Kidney tubule cell (primary cell): Measurements from ENCODE around the gene NHERF1.

Source experiments
- DNase-seq: peaks from one replicate; pipeline ENCODE4 v3.0.0-alpha.2; 2018; ENCODE audit warnings: low spot score

The NHERF1 gene

GRCh38 chr17:74749279-74750038 is 1.0 kb downstream of the NHERF1 start:
- DNase-seq, result peak; percentile 83

- DNase-seq, result no peak
Measured at GRCh38 chr17:74750039-74750326, 1.6 kb downstream of the NHERF1 start.

DNA sequence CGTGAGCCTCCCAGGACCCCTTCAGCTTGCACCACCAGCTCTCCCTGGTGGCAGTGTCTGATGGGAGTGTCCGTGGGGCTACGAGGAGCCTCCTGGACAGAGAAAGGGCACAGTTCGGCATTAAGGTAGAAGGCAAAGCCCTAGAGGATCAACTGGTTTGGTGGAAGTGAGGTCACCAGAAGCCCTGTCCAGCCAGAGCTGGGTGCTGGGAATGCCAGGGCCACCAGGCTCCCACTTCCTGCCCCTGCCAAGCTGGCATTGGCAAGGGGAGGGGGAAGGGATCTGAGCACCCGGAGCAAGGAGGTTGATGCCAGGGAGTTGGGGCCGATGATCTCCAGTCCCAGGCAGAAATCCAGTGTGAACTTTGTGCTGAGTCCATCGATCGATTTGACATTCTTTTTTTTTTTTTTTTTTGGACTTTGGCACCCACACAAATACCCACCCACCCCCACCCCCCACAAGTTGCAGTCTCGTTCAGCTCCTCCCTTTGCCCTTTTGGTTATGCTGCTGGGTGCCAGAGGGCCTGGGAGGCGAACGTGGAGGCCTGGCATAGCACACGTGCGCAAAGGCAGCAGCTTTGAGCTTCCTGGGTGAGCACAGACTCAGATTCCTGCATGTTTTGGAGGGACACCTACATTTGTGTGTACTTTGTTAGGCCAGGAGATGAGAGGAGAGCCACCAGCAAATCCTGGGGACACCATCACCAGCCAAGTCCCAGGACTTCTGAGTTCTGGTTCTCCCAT is 2.1 kb downstream of the NHERF1 start:
- peak; percentile 57 for DNase-seq

GRCh38 chr17:74752415-74752814 is 4.0 kb downstream of the NHERF1 start:
- DNase-seq, result no peak

DNA sequence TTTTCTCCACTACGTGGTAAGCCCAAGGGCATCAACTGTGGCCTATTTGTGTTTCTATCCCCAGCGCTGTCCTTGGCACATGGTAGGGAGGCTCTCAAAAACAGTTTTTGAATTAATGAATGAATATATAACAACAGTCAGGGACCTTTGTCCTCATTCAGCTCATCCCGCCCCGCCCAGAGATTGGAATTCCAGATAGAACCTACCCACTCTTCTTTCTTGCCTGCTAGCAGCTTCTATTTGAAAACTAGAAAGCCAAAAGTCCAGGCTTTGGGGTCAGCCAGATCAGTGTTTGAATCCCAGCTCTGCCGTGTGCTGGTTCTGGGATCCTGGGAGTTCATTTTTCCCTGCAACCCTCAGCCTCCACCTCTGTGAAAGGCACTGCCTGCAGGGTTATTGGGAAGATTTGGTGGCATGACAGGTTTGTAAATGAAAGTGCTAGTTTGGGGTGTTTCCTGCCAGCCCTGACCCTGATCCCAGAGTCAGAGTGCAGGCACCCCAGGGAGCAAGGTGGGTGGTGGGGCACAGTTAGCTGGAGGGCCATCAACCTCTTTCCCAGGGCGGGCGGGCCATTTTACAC is 4.5 kb downstream of the NHERF1 start:
- no peak for DNase-seq

DNA sequence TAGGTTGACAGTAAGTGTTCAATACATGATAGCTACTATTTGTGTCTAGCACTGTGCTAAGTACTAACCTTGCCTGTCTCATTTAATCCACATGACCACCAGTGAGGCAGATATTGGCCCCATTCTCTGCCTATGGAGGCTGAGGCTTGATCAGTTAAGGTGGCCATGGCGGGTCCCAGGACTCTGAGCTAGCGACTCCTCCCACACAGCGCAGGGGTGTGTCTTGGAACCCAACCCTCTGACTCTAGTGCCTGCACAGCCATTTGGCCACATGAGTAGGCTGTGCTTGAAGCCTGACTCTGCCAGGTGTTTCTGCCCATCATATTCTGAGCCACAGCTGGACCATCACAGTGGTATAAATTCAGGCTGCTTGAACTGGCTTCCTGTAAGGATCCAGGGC is 6.4 kb downstream of the NHERF1 start:
- DNase-seq, result no peak

- no peak for DNase-seq
Measured at GRCh38 chr17:74755533-74755932, 7.1 kb downstream of the NHERF1 start.

- DNase-seq, result no peak
Measured at GRCh38 chr17:74756891-74757290, 8.5 kb downstream of the NHERF1 start.

DNA sequence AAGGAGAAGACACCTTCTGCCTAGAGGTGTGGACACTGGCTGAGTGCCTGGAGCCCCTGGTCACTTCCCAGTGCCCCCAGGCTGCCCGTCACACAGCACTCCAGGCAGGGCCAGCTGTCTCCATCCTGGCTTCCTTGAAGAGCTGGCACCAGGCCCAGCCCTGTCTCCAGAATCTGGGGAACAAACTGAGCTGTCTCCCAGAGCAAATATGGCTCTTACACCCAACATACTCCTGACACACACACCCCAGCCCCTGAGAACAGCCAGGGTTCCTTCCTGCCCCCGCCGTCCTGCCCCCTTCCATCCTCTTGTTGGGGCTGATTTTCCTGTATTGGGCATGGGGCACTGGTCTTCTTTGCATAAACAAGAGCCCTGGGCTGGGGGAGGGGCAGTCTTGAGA is 9.1 kb downstream of the NHERF1 start:
- no peak for DNase-seq

DNA sequence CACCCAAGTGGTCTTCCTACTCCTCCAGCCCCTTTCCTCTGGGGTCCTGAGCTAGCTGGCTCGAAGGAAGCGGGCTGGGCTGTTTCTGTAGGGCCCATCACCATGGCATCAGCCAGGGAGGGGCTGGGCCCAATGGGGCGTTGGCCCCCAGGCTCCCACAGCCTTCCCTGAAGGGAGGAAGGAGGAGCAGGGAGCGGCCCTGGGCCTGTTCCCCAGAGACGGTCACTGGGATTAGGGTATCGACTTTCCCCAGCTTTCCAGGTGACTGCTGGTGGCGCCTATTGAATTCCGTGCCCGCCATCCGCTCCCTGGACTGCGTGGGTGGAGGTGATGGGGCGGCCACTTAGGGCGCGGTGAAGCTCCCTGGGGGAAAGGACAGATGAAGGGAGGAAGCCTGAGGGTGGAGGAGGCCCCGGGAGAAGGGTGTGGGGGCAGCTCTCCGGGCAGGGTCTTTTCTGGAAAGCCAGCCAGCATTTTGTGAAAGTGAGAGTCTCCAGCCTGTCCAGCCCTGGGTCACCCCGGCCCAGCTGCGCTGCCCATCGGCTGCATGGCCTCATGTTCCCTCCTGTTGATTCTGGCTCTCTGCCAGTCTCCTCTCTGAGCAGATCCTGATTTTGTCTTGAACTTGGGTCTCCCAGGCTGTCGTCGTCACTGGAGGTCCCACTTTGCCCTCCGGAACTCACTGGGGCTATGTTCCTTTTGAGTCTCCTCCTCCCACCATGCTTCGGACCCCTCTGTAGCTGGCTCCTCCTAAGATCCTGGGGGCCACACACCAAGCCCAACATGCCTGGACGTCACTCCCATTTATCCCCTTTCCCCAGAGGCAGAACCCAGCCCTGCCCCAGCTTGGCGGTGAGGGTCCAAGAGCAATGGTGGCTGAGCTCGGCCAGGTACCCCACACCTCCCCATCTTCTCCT is 9.8 kb downstream of the NHERF1 start:
- DNase-seq, result peak; percentile 48

GRCh38 chr17:74758848-74759168 is 10.4 kb downstream of the NHERF1 start:
- peak; percentile 60 for DNase-seq

GRCh38 chr17:74759243-74759801 is 10.9 kb downstream of the NHERF1 start:
- peak; percentile 51 for DNase-seq

- DNase-seq, result no peak
Measured at GRCh38 chr17:74759941-74760340, 11.5 kb downstream of the NHERF1 start.

- peak; percentile 37 for DNase-seq
Measured at GRCh38 chr17:74760404-74761105, 12.1 kb downstream of the NHERF1 start.

DNA sequence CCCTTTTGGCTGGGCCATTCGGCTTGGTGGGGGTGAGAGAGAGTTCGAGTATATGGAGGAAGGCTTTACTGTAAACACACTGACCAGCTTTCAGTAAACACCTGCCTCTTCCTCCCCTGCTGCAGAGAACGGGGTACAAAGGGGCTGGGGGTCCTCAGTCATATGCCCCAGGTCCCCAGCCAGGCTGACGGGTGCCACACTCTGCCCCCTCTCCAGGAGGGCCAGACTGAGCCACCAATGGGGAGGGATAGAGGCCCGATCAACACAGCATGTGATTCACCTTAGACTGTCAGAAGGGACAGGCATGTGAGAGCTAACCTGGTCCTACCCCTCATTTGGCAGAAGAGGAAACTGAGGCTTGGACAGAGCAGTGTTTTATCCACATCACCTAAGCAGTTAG is 13.0 kb downstream of the NHERF1 start:
- DNase-seq, result no peak

- DNase-seq, result no peak
Measured at GRCh38 chr17:74761931-74762330, 13.5 kb downstream of the NHERF1 start.

DNA sequence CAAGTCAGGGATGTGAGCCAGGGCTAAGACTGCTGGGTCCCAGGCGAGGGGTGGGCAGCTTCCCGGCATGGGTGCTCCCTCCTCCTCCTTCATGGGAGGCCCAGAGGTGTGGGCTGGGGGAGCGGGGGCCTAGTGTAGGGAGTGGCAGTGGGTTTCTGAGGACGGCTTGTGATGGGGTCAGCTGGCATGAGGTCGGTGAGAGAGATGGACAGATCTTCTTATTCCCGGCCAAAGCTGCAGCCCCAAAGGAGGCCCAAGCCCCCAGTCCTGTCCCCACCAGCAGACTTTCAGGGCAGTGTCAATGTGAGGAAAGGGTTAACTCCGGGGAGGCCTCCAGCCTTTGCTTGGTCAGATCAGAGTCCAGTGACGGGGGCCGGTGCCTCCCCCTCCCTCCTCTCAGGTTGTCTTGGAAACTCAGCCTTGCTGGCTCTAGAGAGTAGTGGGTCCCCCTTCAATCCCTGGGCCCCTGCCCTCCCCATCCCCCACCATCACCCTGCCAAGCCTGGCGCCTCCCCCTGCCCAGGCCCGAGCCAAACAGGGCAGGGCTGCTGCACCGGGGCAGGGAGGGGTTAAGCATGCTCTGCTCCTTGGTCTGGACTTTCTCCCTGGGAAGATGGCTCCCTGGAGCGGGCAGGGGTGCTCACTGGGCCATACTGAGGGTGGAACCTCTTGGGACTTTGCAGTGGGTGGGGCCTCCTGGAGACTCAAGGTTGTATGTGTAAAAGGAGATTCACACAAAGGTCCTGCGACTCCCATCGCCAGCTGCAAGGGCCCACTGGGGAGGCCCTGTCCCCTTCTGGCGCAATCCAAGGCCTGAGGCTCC is 15.3 kb downstream of the NHERF1 start:
- DNase-seq, result no peak

- no peak for DNase-seq
Measured at GRCh38 chr17:74764751-74765286, 16.4 kb downstream of the NHERF1 start.

DNA sequence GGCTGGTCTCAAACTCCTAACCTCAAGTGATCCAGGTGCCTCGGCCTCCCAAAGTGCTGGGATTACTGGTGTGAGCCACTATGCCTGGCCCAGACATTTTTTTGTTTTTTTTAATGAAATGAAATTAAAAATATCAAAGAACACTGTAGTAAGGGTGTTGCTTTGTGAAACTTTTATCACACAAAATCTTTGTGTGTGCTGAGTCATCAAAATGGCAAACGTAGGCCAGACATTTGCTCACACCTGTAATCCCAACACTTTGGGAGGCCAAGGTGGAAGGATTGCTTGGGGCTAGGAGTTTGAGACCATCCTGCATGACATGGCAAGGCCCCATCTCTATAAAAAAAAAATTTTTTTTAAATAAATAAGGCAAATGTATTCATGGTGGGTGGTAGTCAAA is 18.0 kb downstream of the NHERF1 start:
- DNase-seq, result no peak

DNA sequence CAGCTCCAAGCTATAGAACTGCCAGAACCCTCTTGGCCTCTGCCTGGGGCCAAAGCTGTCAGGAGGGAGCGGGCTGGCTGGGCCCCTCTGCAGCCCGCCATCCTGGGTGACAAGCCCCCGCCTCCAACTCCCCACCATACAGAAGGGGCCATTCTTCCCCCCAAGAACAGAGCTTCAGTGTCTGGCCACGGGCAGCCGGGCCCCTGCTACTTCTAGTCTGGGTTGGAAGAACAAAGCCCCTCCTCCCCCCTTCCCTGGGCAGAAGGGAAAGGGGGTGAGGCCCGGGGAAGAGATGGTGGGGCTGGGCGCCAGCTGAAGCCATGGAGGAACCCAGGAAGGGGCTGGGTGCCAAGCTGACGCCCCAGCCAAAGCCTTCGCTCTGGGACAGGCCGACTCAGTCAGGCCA is 18.7 kb downstream of the NHERF1 start:
- DNase-seq, result no peak
